ENCODE data around the gene ACBD6.

DNA sequence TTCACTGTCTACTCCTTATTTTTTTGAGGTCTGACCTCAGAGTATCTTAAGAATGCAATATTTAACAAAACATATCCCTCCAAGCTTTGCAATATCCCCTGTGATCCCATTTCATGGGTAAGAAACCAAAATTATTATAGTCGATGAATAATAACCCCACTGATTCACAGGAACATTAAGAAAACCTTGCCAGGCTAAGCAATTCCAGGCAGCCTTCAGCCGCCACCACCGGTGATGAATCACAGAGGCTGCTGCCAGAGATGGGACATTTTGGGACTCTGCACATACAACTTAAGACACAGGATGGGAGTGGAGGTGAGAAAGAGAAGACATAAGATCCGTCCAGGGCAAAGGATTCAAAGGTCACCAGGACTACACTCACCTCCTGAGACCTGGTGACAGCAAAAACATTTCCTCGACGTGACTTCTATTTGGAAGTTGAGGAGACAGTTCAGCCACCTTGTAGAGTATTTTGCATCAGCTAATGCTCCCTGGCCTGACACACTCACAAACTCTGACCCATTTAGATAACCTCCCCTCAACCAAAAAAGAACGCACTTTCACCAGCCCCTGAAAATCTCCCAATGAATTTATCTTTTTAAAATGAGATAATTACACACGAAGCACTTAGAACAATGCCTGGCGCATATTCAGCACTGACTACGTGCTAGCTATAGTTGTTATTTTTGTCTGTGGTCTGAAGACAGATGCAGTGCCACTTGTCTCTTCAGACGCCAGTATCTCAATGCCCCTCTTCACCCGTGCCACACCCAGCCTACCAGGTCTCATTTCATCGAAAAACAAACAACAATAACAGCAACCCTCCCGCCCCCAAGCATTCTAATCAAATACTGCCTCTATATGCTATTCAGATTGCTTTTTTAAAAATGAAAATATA lies 38.6 kb upstream of the ACBD6 start:
- TF ChIP-seq POLR2AphosphoS5 (IDR thresholded peaks at IDR 0.05; ENCODE audit: borderline replicate concordance, low read depth, low read length), result no peak
- no peak for TF ChIP-seq EZH2 (IDR thresholded peaks at IDR 0.05)
- no peak for TF ChIP-seq FOXP2 (optimal IDR thresholded peaks at IDR 0.05; ENCODE audit: control extremely low read depth, extremely low read length, insufficient read depth)
